Measurements from ENCODE around the gene WSB2.

DNA sequence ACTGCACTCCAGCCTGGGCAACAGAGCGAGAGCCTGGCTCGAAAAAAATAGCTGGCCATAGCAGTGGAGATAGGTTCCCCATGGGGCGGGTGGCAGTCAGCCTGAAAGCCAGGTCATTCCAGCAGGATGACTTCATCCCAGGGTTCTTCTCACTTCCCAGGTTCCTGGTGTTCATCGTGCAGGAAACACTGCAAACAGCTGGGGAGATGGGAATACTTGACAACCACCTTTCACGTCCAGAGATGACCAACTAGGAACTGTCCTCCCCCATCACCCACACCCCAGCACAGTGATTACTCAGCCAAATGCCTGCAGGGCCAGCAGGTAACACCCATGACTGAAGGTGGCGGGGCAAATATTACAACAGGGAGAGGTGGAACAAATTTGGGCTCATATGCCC is 41.1 kb upstream of the WSB2 start:
- TF ChIP-seq, protein P1, sequence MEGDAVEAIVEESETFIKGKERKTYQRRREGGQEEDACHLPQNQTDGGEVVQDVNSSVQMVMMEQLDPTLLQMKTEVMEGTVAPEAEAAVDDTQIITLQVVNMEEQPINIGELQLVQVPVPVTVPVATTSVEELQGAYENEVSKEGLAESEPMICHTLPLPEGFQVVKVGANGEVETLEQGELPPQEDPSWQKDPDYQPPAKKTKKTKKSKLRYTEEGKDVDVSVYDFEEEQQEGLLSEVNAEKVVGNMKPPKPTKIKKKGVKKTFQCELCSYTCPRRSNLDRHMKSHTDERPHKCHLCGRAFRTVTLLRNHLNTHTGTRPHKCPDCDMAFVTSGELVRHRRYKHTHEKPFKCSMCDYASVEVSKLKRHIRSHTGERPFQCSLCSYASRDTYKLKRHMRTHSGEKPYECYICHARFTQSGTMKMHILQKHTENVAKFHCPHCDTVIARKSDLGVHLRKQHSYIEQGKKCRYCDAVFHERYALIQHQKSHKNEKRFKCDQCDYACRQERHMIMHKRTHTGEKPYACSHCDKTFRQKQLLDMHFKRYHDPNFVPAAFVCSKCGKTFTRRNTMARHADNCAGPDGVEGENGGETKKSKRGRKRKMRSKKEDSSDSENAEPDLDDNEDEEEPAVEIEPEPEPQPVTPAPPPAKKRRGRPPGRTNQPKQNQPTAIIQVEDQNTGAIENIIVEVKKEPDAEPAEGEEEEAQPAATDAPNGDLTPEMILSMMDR (conservative IDR thresholded peaks at IDR 0.05): no peak
- no peak for TF ChIP-seq EZH2 (IDR thresholded peaks at IDR 0.05; ENCODE audit: low read depth)
